Measurements from ENCODE around the gene HOOK1.

Gene HOOK1

GRCh38 chr1:59814901-59815825 is at the start of gene HOOK1:
Gene HOOK1 (plus strand): TSS chr1:59814949. CDS start chr1:59815118, 169 bp downstream.
- Histone ChIP-seq H3K36me3 (ENCODE audit: control insufficient read depth in 1 of 2, insufficient read depth in 2 of 2, low read length in 2 of 2) (no peaks in the 10 kb centered on the region), H3K27ac (ENCODE audit: low read depth, low read length) (peak within 1 kb of the TSS; percentile 71), H3K9me3 (ENCODE audit: control insufficient read depth in 1 of 2, low read length in 2 of 2) (no peaks in the 10 kb centered on the region), H3K27me3 (ENCODE audit: control insufficient read depth in 1 of 2, insufficient read depth in 2 of 2, low read length in 2 of 2) (no peaks in the 10 kb centered on the region), H3K4me1 (ENCODE audit: control insufficient read depth in 1 of 2, insufficient read depth in 2 of 2, low read length in 2 of 2) (peaks cover 10% of the 10 kb centered on the region in 2 donors), H3K9ac (ENCODE audit: low read depth in 1 of 2, low read length in 2 of 2) (peak within 1 kb of the TSS; percentile 38 to 78), H3K4me3 (ENCODE audit: low read depth in 1 of 2, low read length in 2 of 2) (peak within 1 kb of the TSS; percentile 75 to 77)

DNA sequence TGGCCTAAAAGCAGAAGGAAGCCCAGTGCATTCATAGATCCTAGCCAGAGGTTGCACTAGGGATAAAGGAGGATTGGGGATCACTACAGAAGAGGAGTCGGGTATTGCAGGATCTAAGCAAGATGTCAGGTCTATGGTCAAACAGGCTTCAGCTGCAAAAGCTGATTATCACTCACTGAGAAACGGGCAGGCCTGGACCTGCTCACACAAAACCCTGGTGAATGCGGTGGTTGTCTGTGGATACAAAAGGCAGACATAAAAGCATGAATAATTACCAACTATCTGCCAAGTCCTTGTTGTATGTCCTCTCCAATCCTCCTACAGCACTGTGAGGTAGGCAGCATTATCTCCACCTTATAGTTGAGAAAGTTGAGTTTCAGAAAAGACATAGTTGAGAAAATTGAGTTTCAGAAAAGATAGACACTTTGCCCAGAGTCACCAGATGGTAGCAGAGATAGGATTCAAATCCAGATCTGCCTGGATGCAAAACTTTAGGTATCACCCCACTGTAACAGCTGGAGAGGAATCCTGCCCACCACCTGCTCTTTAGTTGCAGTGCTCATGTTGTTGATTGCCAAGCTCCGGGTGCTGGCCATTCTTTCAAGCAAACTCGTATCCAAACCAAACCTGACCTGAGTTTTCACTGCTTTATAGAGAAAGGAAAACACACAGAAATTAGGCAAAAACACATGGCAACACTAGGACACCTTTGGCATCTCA is 49.6 kb upstream of the HOOK1 start:
- H3K4me3 ChIP-seq (ENCODE audit: low read depth in 1 of 2, low read length in 2 of 2): no peak overlapping the region
- H3K27ac ChIP-seq (ENCODE audit: low read depth, low read length): no peak overlapping the region
- H3K9ac ChIP-seq (ENCODE audit: low read depth in 1 of 2, low read length in 2 of 2): no peak overlapping the region
- H3K36me3 ChIP-seq (ENCODE audit: control insufficient read depth in 1 of 2, insufficient read depth in 2 of 2, low read length in 2 of 2): no peaks in the 10 kb centered on the region
- no peaks in the 10 kb centered on the region for H3K27me3 ChIP-seq (ENCODE audit: control insufficient read depth in 1 of 2, insufficient read depth in 2 of 2, low read length in 2 of 2)
- H3K4me1 ChIP-seq (ENCODE audit: control insufficient read depth in 1 of 2, insufficient read depth in 2 of 2, low read length in 2 of 2): no peaks in the 10 kb centered on the region
- H3K9me3 ChIP-seq (ENCODE audit: control insufficient read depth in 1 of 2, low read length in 2 of 2): no peaks in the 10 kb centered on the region

- Histone ChIP-seq H3K36me3 (ENCODE audit: control insufficient read depth in 1 of 2, insufficient read depth in 2 of 2, low read length in 2 of 2) (no peaks in the 10 kb centered on the region), H3K27me3 (ENCODE audit: control insufficient read depth in 1 of 2, insufficient read depth in 2 of 2, low read length in 2 of 2) (no peaks in the 10 kb centered on the region), H3K9me3 (ENCODE audit: control insufficient read depth in 1 of 2, low read length in 2 of 2) (no peaks in the 10 kb centered on the region), H3K9ac (ENCODE audit: low read depth in 1 of 2, low read length in 2 of 2) (no peak overlapping the region), H3K27ac (ENCODE audit: low read depth, low read length) (no peak overlapping the region), H3K4me3 (ENCODE audit: low read depth in 1 of 2, low read length in 2 of 2) (no peak overlapping the region), H3K4me1 (ENCODE audit: control insufficient read depth in 1 of 2, insufficient read depth in 2 of 2, low read length in 2 of 2) (no peaks in the 10 kb centered on the region)
Observed at GRCh38 chr1:59766227-59766855, 48.4 kb upstream of the HOOK1 start.

GRCh38 chr1:59767119-59767518 is 47.6 kb upstream of the HOOK1 start:
- H3K9ac ChIP-seq (ENCODE audit: low read depth in 1 of 2, low read length in 2 of 2): no peak overlapping the region
- H3K36me3 ChIP-seq (ENCODE audit: control insufficient read depth in 1 of 2, insufficient read depth in 2 of 2, low read length in 2 of 2): no peaks in the 10 kb centered on the region
- H3K4me1 ChIP-seq (ENCODE audit: control insufficient read depth in 1 of 2, insufficient read depth in 2 of 2, low read length in 2 of 2): no peaks in the 10 kb centered on the region
- H3K27me3 ChIP-seq (ENCODE audit: control insufficient read depth in 1 of 2, insufficient read depth in 2 of 2, low read length in 2 of 2): no peaks in the 10 kb centered on the region
- H3K4me3 ChIP-seq (ENCODE audit: low read depth in 1 of 2, low read length in 2 of 2): no peak overlapping the region
- no peak overlapping the region for H3K27ac ChIP-seq (ENCODE audit: low read depth, low read length)
- no peaks in the 10 kb centered on the region for H3K9me3 ChIP-seq (ENCODE audit: control insufficient read depth in 1 of 2, low read length in 2 of 2)

- Histone ChIP-seq H3K27me3 (ENCODE audit: control insufficient read depth in 1 of 2, insufficient read depth in 2 of 2, low read length in 2 of 2) (no peaks in the 10 kb centered on the region), H3K9ac (ENCODE audit: low read depth in 1 of 2, low read length in 2 of 2) (no peak overlapping the region), H3K27ac (ENCODE audit: low read depth, low read length) (no peak overlapping the region), H3K4me1 (ENCODE audit: control insufficient read depth in 1 of 2, insufficient read depth in 2 of 2, low read length in 2 of 2) (no peaks in the 10 kb centered on the region), H3K4me3 (ENCODE audit: low read depth in 1 of 2, low read length in 2 of 2) (no peak overlapping the region), H3K36me3 (ENCODE audit: control insufficient read depth in 1 of 2, insufficient read depth in 2 of 2, low read length in 2 of 2) (no peaks in the 10 kb centered on the region), H3K9me3 (ENCODE audit: control insufficient read depth in 1 of 2, low read length in 2 of 2) (no peaks in the 10 kb centered on the region)
Observed at GRCh38 chr1:59768792-59769735, 45.7 kb upstream of the HOOK1 start.

DNA sequence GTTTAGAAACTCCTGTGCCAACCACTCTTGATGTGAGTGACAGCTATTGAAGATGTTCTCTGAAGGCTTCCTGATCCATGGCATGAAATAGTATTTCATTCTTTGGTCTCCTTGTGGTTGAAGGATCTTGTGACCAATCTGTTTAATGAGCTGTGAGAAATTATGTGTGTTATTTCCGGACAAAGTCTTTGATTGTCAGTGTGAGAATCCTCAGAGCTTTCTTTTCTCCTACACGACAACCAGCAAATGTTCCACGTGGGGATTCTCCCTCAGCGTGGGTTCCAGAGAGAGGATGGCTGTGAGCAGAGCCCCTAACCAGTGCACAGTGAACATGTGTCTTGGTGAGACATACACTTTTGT is 45.0 kb upstream of the HOOK1 start:
- Histone ChIP-seq H3K9me3 (ENCODE audit: control insufficient read depth in 1 of 2, low read length in 2 of 2) (no peaks in the 10 kb centered on the region), H3K27ac (ENCODE audit: low read depth, low read length) (no peak overlapping the region), H3K4me1 (ENCODE audit: control insufficient read depth in 1 of 2, insufficient read depth in 2 of 2, low read length in 2 of 2) (no peaks in the 10 kb centered on the region), H3K9ac (ENCODE audit: low read depth in 1 of 2, low read length in 2 of 2) (no peak overlapping the region), H3K27me3 (ENCODE audit: control insufficient read depth in 1 of 2, insufficient read depth in 2 of 2, low read length in 2 of 2) (no peaks in the 10 kb centered on the region), H3K4me3 (ENCODE audit: low read depth in 1 of 2, low read length in 2 of 2) (no peak overlapping the region), H3K36me3 (ENCODE audit: control insufficient read depth in 1 of 2, insufficient read depth in 2 of 2, low read length in 2 of 2) (no peaks in the 10 kb centered on the region)

DNA sequence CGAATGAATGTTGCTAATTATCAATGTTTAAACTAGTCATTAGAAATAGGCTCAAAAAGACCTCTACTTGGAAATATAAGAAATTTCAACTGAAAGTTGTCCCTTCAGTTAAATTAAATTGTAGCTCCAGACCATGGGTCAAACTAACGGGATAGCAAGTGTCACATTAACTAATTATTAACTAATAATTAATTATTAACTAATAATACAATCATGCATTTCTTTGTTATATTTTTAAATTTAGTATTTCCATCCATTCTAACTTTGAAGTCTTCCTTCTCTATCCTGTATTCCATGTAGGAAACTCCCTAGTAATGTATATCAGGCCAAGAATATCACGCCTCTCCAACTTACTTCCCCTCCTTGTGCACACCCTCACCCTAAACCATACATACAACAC is 43.4 kb upstream of the HOOK1 start:
- no peaks in the 10 kb centered on the region for H3K36me3 ChIP-seq (ENCODE audit: control insufficient read depth in 1 of 2, insufficient read depth in 2 of 2, low read length in 2 of 2)
- no peaks in the 10 kb centered on the region for H3K27me3 ChIP-seq (ENCODE audit: control insufficient read depth in 1 of 2, insufficient read depth in 2 of 2, low read length in 2 of 2)
- no peak overlapping the region for H3K27ac ChIP-seq (ENCODE audit: low read depth, low read length)
- H3K9ac ChIP-seq (ENCODE audit: low read depth in 1 of 2, low read length in 2 of 2): no peak overlapping the region
- H3K4me3 ChIP-seq (ENCODE audit: low read depth in 1 of 2, low read length in 2 of 2): no peak overlapping the region
- no peaks in the 10 kb centered on the region for H3K9me3 ChIP-seq (ENCODE audit: control insufficient read depth in 1 of 2, low read length in 2 of 2)
- no peaks in the 10 kb centered on the region for H3K4me1 ChIP-seq (ENCODE audit: control insufficient read depth in 1 of 2, insufficient read depth in 2 of 2, low read length in 2 of 2)

DNA sequence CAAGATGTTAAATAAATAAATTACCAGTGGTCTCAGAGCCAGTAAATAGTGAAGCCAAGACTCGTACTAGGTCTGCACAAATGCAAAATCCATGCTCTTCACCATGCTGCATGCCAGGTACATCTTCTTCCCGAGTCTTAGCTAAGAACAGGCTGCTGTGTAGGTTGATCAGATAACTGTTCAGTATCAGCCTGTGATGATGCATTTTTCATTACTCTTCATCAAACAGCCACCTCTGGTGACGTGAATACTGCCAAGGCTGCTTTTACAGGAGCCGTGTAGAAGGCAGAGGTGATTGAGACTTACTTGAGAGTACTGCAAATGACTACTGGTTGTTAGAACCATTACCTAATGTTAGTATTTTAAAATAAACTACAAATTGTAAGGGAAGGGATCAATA is 39.3 kb upstream of the HOOK1 start:
- Histone ChIP-seq H3K27me3 (ENCODE audit: control insufficient read depth in 1 of 2, insufficient read depth in 2 of 2, low read length in 2 of 2) (no peaks in the 10 kb centered on the region), H3K27ac (ENCODE audit: low read depth, low read length) (no peak overlapping the region), H3K9me3 (ENCODE audit: control insufficient read depth in 1 of 2, low read length in 2 of 2) (no peaks in the 10 kb centered on the region), H3K36me3 (ENCODE audit: control insufficient read depth in 1 of 2, insufficient read depth in 2 of 2, low read length in 2 of 2) (no peaks in the 10 kb centered on the region), H3K4me3 (ENCODE audit: low read depth in 1 of 2, low read length in 2 of 2) (no peak overlapping the region), H3K4me1 (ENCODE audit: control insufficient read depth in 1 of 2, insufficient read depth in 2 of 2, low read length in 2 of 2) (no peaks in the 10 kb centered on the region), H3K9ac (ENCODE audit: low read depth in 1 of 2, low read length in 2 of 2) (no peak overlapping the region)

- Histone ChIP-seq H3K36me3 (ENCODE audit: control insufficient read depth in 1 of 2, insufficient read depth in 2 of 2, low read length in 2 of 2) (no peaks in the 10 kb centered on the region), H3K9me3 (ENCODE audit: control insufficient read depth in 1 of 2, low read length in 2 of 2) (no peaks in the 10 kb centered on the region), H3K27ac (ENCODE audit: low read depth, low read length) (no peak overlapping the region), H3K4me3 (ENCODE audit: low read depth in 1 of 2, low read length in 2 of 2) (no peak overlapping the region), H3K27me3 (ENCODE audit: control insufficient read depth in 1 of 2, insufficient read depth in 2 of 2, low read length in 2 of 2) (no peaks in the 10 kb centered on the region), H3K9ac (ENCODE audit: low read depth in 1 of 2, low read length in 2 of 2) (no peak overlapping the region), H3K4me1 (ENCODE audit: control insufficient read depth in 1 of 2, insufficient read depth in 2 of 2, low read length in 2 of 2) (no peaks in the 10 kb centered on the region)
Observed at GRCh38 chr1:59776960-59777852, 37.5 kb upstream of the HOOK1 start.

Measured in duodenal mucosa (tissue), 2 donors.